Glomerular endothelial cell (primary cell): Measurements from ENCODE around the gene ERGIC3. TPM values are rescaled to one million over a fixed set of nuclear protein-coding genes. Genes with fewer than 3 reads are reported as not detected.

Source experiments
- DNase-seq: peaks from one replicate; pipeline ENCODE4 v3.0.0-alpha.2; 2011; ENCODE audit warnings: low read depth, low spot score; ENCODE audit errors: extremely low read depth
- total RNA-seq: library from RNA; depleted of rRNA; stranded (reverse); fragments of >200 nt; gene quantifications from 2 replicates; pipeline ENCODE4 v1.2.3, GENCODE V29; 2015

ERGIC3 gene
- total RNA-seq, 1 donor from 2014 or later, result 170 TPM

DNA sequence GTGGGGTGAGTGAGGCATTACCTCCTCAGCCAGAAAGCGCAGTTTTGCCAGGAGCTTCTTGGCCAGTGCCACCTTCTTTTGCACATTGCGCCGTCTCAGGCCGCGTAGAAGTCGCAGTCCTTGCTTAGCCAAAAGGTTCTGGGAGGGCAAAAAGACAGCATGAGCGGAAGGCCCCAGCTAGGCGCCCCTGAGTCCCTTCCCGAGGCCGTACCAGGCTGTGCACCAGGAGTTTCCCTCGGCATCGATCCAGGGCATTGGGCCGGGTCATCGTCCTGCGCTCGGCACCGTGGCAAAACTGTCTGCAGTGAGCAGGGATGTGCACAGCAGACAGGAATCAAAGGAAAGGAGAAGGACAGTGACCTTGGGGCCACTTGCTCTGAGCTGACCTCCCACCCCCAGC, 53.6 kb downstream of the ERGIC3 start:
- no peak for DNase-seq

DNA sequence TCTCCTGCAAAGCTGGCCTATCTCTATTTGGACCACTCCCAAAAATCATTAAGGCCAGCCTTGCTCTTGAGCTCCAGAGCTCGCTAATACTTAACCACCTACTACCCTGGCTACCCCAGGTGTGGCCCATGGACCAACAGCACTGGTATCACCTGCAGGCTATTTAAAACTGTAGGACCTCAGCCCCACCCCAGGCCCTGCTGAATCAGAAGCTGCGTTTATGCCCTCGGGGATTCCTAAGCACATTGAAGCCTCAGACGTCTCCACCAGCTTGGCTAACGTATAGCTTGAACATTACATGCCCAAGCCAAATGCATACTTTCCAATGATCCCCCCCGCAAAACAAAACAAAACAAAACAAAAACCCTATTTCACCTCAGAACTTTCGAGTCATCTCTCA, 54.0 kb downstream of the ERGIC3 start:
- no peak for DNase-seq

DNA sequence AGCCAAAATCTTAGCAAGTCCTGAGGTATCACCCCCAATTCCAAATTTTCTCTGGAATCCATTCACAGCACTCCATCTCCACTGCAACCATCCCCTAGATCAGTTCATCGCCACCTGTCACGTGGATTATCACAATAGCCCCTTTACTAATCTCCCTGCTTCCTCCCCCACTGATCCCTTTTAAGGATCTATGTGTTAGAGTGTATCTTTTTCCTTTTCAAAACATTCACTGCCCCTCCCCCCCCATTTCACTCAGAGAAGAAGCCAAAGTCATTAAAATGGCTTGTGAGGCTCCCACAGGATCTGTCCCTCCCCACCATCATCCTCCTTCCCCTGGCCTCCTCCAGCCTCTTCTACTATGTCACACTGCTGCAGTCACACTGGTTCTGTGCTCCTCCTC, 55.3 kb downstream of the ERGIC3 start:
- DNase-seq, result no peak

DNA sequence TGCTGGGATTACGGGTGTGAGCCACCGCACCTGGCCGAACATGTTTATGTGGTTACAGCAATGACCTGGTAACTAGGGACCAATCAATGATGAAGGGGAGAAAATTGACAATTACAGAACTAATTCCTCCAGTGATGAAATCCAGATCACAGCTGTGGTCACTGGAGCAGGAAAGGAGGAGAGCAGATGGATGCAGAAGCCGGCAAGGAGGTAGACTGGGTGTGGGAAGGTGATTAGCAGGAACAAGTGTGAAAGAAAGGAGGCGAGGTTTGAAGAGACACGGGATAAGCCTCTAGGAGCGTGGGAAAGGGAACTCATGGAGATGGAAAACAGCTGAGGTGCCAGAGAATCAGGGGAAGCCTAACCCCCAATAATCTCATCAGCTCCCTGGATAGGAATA, 56.6 kb downstream of the ERGIC3 start:
- DNase-seq, result no peak

DNA sequence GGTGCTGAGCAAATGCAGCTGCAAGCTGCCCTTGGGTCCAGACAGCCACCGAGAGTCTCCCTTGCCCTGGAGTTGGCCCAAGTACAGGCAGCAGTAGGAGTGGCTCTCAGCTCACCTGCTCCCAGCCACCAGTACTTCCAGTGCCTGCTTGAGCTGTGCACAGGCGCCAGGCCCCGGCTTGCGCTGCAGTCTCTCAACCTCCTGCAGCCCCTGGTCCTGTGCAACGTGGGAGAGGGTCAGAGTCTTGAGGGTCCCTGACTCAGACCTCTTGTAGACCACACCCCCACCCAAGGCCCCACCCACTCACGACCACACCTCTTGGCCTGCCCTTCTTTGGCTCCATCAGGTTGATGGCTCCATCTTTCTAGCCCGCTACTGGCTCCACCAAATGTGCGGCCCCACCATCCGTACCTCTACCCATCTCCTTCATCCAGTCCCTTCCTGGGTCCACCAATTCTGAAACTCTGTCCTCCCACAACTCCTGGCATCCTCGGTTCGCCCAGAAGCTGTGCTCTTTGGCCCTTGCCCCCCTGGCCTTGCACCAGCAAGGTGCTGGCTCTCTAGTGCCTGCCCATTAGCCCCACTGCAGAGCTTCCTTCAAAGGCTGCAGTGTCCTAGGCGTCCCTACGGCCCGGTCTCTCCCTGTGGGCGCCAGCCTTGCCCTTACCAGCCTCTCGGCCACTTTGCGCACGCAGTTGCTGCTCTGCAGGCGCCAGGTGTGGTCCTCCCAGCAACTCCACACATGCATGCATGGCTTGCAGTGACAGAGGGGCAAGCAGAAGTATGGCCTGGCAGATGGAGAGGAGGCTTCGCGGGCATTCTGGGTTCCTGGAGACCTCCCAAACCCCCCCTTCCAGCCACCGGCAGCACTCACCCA, 57.3 kb downstream of the ERGIC3 start:
- no peak for DNase-seq

DNA sequence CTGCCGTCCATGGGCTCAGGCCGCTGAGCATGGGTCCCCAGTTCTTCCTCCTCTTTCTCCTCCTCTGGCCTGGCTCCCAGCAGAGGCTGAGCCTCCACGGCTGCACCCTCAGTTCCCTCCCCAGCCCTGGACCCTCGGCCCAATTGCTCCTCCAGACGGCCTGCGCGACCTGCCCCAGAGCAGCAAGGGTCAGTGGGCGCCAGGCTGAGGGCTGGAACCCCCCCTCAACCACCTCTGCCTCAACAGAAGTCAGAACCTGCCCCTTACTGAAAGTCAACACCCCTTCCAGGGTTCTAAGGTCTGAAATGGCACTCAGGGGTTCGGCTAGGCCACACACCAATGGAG, 57.9 kb downstream of the ERGIC3 start:
- DNase-seq, result no peak

DNA sequence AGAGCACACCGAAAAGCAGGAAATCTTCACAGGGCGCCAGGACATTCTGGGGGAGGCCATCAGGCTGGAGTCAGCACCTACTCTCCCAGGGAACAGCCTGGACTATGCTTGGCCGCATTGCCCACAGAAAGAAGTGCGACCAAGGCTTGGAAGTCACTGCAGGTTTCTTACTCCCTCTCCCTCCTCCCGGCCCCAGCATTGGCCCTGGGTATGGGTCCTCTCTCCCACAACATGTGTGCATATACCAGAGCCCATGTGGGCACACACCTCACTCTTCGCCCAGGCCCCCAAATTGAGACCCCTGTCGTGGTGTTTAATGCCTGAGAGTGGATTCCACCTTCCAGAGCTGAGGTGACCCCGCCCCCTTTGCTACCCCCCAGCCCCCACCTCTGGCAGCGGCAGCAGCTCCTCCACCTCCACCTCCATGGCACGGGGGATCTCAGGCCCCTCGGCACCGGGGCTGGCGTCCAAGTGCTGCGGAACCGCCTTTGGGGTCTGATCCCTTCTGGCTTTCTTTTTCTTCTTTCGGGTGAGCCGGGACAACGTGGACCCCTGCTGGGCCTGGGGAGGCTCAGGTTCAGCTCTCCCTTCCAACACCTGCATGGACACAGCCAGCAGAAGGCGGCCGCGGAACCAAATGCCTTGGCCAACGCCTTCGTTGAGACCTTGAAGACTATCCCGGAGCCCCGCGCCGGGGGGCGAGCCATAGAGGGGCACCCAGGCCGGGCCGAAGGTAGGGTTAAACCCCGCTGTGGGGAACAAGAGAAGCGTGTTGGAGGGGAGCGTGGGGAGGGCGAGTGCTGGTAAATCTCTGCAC, 58.5 kb downstream of the ERGIC3 start:
- DNase-seq, result no peak

DNA sequence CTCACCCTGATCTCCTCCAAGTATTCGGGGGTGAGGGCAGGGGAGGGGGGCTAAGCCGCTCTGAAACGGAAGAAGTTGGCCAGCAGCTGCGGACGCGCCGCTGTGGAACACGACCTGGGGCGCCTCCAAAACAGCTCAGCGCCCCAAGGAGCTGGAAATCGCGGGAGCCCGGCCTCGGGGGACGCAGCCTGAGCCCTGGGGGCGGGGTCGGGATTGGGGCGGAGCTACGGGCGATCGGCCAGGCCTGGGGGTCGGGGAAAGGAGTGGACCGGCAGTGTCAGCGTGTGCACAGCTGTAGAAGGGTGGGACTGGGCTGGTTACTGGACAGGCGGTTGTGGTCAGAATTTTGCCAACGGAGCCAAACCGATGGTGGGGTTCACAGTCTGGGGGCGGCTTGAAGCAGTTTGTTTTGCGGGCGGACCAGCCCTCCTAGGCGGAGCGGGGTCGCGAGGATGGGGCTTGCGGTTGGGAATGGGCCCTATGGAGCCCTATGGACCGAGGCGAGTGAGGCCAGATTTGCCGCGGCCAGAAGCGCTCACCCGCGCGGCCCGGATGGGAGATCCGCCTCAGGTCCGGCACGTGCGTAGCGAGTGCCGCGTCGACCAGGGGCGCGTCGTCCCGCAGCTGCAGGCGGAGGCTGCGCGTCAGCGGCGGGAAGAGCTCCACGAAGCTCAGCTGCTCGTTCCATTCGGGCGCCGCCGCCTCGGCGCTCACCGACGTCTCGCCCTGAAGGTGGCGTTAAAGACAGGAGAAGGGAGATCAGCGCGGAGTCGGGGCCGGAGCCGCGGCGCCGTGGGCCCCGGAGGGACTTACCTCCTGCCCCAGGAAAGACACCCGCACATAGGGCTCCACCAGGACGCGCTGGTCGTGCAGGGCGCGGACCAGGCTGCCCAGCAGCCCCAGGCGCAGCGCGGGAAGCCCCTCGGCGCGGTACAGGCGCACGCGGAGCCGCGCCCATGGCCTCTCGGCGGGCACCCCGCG, 59.4 kb downstream of the ERGIC3 start:
- DNase-seq, result no peak

DNA sequence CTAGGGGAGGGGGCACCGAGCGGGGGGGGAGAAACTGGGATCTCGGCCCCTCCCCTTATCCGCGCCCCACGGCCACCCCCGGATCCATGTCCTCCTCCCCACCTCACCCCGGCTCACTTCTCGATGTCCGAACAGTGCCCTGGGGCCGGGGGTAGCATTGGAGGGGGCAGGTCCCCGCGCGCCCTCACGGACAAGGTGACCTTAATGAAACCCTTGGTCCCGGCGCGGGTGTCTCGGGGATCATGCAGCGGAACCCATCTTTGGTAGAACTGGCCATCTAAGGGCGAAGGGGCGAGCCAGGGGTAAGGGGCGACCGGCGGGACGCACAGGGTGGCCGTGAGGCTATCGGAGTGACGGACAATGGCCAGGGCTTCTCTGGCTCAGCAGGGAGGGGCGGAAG, 60.1 kb downstream of the ERGIC3 start:
- DNase-seq, result no peak

DNA sequence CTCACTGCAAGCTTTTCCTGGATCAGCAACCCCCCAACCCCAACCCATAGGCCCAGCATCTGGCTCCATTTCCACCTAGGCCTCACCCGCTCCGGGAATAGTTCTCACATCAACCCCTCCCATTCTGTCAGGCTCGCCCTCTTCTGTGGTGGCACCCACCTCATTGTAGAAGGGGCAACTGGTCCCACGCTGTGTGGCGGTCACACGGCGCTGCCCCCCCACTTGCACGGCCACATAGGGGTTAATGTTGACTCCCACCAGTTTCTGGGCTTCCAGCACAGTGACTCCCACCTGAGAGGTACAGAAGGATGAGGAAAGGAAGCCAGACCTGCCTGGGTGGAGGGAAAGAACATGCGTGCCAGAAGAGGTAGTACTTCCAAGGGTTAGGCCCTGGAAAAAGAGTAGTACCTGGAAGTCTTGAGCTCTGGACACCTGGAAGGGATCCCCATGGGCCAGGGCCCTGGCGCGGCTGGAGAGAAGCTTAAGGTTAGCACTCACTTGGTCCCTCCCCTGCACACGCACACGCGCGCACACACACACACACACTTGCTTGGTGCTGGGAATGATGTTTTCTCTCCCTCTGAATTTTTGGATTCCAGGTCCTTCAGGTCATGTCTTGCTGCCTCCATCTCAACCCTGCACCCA, 61.1 kb downstream of the ERGIC3 start:
- DNase-seq, result no peak

DNA sequence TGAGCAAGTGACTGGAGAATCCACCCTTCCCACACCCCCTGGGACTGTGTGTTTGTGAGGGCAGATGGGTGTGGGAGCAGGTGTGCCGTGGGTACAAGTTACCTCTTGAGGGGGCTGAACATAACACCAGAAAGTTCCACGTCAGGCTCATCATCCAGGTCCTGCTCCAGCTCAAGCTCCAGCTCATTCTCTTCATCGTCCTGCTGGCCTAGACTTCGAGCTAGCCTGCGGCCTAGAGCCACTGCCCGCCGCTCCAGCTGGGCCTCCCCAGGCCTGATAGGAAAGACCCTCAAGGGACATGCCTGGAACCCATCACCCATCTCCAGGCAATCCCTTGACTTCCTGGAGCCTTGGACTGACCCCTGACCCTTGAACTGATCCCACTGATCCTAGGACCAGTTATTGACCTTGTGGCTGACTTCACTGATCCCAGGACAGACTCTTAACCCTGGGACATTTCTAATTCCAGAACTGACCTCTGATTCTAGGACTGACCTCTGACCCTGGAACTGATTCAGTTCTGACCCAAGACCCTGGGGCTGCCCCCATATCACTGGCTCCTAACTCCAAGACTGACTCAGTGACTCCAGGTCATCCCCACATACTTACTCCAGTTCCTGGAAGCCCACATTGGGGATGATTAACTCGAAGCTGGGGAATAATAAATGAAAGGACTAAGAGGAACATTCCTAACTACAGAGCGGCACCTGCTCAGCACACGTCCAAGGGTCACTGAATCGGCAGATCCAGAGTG, 62.0 kb downstream of the ERGIC3 start:
- DNase-seq, result no peak

DNA sequence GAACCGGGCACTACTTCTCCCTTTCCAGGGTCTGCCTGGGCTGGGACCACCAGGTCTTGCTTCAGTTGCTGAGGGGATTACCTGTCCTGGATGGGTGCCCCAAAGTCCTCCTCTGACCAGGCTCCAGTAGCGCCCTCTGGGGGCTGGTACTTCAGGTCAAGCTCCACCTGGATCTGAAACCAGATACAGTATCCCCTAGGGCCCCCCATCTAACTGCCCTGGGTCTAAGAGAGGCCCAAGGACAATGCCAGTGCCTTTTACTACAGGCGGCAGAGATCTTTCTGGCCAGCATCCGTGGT, 62.5 kb downstream of the ERGIC3 start:
- DNase-seq, result no peak

DNA sequence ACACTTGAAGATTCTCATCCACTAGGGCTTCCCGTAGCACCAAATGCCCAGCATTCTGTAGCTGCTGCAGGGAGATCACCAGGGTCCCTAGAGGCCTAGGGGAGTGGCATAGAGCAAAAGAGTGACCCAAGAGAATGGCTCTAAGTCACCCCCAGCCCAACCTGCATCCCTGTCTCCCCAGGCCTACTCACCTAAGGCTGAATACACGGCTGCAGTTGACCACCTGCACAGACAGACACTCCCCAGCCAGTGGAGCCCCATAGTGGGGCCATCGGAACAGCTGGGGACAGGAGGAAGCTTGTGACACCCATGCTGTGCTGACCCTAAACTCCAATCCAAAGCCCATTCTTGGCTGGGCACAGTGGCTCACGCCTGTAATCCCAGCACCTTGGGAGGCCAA, 64.2 kb downstream of the ERGIC3 start:
- DNase-seq, result no peak

Other genes starting within 250 kb of the ERGIC3 start
- not detected in 2 replicates for gene FAM83C, start 249.7 kb upstream of the ERGIC3 start, total RNA-seq
- gene UQCC1, start 130.1 kb upstream of the ERGIC3 start, total RNA-seq, result 26.0 and 36.2 TPM in 2 replicates
- 0.53 and 6.1 TPM in 2 replicates for gene GDF5, start 103.8 kb upstream of the ERGIC3 start, total RNA-seq
- gene CEP250, start 86.5 kb upstream of the ERGIC3 start, total RNA-seq, result 31.6 and 32.0 TPM in 2 replicates
- not detected in 2 replicates for gene C20orf173, start 12.4 kb upstream of the ERGIC3 start, total RNA-seq
- 5.7 and 9.4 TPM in 2 replicates for gene SPAG4, start 73.8 kb downstream of the ERGIC3 start, total RNA-seq
- 93.1 and 149 TPM in 2 replicates for gene CPNE1, start 122.8 kb downstream of the ERGIC3 start, total RNA-seq
- gene RBM12, start 122.8 kb downstream of the ERGIC3 start, total RNA-seq, result 33.0 and 47.3 TPM in 2 replicates
- 22.3 and 28.3 TPM in 2 replicates for gene NFS1, start 157.3 kb downstream of the ERGIC3 start, total RNA-seq
- gene ROMO1, start 157.3 kb downstream of the ERGIC3 start, total RNA-seq, result 333 and 513 TPM in 2 replicates
- gene RBM39, start 200.2 kb downstream of the ERGIC3 start, total RNA-seq, result 134 and 187 TPM in 2 replicates
- gene PHF20, start 229.9 kb downstream of the ERGIC3 start, total RNA-seq, result 46.6 and 47.0 TPM in 2 replicates